Measurements from ENCODE around the gene ZNF595. TPM values are rescaled to one million over a fixed set of nuclear protein-coding genes. Genes with fewer than 3 reads are reported as not detected.

Gene ZNF595
- total RNA-seq, 1 donor from 2014 or later, result 2.6 TPM

DNA sequence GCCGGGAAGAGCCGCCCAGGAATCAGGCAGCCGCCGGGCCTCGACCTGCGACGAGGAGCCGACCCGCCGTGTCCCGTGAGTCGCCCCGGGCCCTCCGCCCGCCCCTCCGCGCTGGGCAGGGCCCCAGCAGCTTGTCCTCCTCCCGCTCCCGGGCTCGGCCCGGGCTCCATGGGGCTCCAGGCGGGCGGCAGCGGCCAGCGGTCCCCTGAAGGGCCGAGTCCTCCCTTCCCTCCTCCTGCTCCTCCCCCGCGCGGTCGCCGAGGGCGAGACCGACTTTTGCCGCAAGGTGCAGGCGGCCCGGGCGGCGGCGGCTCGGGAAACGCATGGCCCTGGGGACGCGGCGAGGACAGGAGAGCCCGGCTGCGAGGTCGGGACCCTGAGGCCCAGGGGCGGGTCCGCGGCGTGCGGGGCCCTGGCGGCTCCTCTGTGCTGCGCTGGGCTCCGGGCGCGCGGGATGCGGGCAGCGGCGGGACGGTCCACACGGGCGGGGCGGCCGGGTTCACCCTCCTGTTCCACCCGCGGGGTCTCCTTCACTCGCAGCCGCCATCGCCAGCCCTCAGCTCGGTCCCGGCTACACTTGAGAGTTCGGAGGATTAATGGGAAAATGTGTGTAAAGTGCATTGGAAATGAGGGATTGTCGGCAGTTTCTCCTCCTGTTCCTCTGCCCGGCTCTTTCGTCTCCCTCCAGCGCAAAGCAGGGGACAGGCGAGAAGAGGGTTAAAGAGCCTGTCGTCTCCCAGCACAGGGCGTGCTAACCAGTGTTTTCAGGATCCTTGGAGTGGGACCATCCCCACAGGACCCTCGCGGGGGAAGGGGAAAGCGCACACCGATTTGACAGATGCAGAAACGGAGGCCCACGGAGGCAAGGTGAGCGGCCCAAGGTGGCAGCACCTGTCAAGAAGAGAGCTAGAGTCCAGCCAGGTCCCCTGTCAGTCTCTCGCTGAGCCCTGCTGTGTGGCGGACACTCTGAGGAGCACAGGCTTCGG, 54.6 kb downstream of the ZNF595 start:
- no peak overlapping the region for H3K4me3 Mint-ChIP-seq (ENCODE audit: unreplicated experiment)

DNA sequence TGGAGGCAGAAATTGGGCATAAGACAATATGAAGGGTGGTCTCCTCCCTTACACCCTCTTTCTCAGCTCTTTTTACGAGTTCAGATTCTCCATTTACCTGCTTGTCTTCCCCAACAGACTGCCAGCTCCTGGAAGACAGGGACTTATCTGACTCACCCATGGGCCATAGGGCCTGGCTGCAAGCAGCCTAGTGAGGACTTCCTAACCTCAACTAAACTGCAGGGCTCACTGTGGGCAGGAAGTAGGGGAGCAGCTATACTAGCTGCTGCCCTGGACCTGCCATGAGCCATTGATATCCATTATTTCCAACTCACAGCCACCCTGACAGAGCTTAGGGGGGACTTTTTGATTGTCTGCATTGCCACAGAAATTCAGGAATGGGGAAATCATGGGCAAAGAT, 59.6 kb downstream of the ZNF595 start:
- H3K36me3 Mint-ChIP-seq (ENCODE audit: low read depth), result peaks cover 3% of the 10 kb centered on the region
- no peaks in the 10 kb centered on the region for H3K4me1 Mint-ChIP-seq (ENCODE audit: low read depth)
- H3K27ac Mint-ChIP-seq (ENCODE audit: unreplicated experiment), result no peak overlapping the region
- no peak for DNase-seq (ENCODE audit: low spot score)
- peaks cover 37% of the 10 kb centered on the region for H3K9me3 Mint-ChIP-seq (ENCODE audit: low read depth)
- H3K27me3 Mint-ChIP-seq (ENCODE audit: low read depth), result no peaks in the 10 kb centered on the region
- TF ChIP-seq, protein P1, sequence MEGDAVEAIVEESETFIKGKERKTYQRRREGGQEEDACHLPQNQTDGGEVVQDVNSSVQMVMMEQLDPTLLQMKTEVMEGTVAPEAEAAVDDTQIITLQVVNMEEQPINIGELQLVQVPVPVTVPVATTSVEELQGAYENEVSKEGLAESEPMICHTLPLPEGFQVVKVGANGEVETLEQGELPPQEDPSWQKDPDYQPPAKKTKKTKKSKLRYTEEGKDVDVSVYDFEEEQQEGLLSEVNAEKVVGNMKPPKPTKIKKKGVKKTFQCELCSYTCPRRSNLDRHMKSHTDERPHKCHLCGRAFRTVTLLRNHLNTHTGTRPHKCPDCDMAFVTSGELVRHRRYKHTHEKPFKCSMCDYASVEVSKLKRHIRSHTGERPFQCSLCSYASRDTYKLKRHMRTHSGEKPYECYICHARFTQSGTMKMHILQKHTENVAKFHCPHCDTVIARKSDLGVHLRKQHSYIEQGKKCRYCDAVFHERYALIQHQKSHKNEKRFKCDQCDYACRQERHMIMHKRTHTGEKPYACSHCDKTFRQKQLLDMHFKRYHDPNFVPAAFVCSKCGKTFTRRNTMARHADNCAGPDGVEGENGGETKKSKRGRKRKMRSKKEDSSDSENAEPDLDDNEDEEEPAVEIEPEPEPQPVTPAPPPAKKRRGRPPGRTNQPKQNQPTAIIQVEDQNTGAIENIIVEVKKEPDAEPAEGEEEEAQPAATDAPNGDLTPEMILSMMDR (IDR thresholded peaks at IDR 0.05), result no peak
- no peak overlapping the region for H3K4me3 Mint-ChIP-seq (ENCODE audit: unreplicated experiment)

More for the DNA sequence above, 54.6 kb downstream of the ZNF595 start:
- H3K27me3 Mint-ChIP-seq (ENCODE audit: low read depth), result no peaks in the 10 kb centered on the region
- H3K36me3 Mint-ChIP-seq (ENCODE audit: low read depth), result peaks cover 3% of the 10 kb centered on the region
- no peak for DNase-seq (ENCODE audit: low spot score)
- no peaks in the 10 kb centered on the region for H3K4me1 Mint-ChIP-seq (ENCODE audit: low read depth)
- TF ChIP-seq, protein P1 (IDR thresholded peaks at IDR 0.05), result no peak
- H3K9me3 Mint-ChIP-seq (ENCODE audit: low read depth), result peaks cover 54% of the 10 kb centered on the region
- H3K27ac Mint-ChIP-seq (ENCODE audit: unreplicated experiment), result no peak overlapping the region

DNA sequence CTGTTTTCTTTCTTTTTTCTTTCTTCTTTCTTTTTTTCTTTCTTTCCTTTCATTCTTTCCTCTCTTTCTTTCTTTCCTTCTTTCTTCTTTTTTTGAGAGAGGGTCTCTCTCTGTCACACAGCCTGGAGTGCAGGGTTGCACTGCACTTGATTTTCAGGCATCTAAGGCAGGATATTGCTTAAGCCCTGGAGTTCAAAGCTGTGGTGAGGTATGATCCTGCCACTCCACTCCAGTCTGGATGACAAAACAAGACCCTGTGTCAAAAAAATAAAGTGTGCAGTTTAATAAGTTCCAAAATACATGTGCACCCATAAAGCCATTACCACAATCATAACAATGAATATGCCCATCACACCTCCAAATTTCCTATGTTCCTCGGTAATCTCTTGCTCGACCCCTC, 60.6 kb downstream of the ZNF595 start:
- H3K36me3 Mint-ChIP-seq (ENCODE audit: low read depth), result peaks cover 3% of the 10 kb centered on the region
- DNase-seq (ENCODE audit: low spot score), result no peak
- no peaks in the 10 kb centered on the region for H3K27me3 Mint-ChIP-seq (ENCODE audit: low read depth)
- no peak overlapping the region for H3K4me3 Mint-ChIP-seq (ENCODE audit: unreplicated experiment)
- H3K4me1 Mint-ChIP-seq (ENCODE audit: low read depth), result no peaks in the 10 kb centered on the region
- TF ChIP-seq, protein P1 (IDR thresholded peaks at IDR 0.05), result no peak
- no peak overlapping the region for H3K27ac Mint-ChIP-seq (ENCODE audit: unreplicated experiment)
- H3K9me3 Mint-ChIP-seq (ENCODE audit: low read depth), result peaks cover 29% of the 10 kb centered on the region

DNA sequence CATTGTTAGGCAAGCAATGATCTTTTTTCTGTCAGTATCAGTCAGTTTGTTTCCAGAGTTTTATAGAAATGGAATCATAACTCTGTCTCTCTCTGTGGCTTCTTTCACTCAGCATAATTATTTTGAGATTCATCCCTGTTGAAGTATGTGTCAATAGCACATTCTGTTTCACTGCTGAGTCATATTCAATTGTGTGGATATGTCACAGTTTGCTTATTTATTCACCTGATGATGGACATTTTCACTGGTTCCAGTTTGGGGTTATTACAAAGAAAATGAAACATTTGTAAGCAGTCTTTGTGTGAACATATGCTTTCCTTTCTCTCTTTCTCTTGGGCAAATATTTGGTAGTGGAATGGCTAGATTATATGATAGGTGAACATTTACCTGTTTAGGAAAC, 61.0 kb downstream of the ZNF595 start:
- Mint-ChIP-seq H3K36me3 (ENCODE audit: low read depth) (peaks cover 3% of the 10 kb centered on the region), H3K4me1 (ENCODE audit: low read depth) (no peaks in the 10 kb centered on the region), H3K27me3 (ENCODE audit: low read depth) (no peaks in the 10 kb centered on the region), H3K9me3 (ENCODE audit: low read depth) (peaks cover 25% of the 10 kb centered on the region), H3K27ac (ENCODE audit: unreplicated experiment) (no peak overlapping the region), H3K4me3 (ENCODE audit: unreplicated experiment) (no peak overlapping the region)
- TF ChIP-seq, protein P1 (IDR thresholded peaks at IDR 0.05), result no peak
- DNase-seq (ENCODE audit: low spot score), result no peak

DNA sequence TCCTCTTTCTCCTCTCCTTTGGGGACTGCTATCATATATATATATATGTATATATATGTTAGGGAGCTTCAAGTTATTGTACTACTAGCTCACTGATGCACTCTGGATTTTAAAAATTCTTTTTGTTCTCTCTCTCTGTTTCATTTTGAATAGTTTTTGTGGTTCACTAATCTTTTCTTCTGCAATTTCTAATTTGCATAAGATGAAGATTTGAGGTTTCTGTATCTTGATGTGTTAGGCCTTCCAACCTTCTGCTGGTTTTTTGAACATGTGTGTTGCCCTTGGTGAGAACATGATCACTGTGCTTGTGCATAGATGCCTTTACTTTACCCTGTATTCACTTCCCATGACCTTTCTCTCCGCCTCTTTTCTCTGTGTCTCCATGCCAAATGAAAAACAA, 63.4 kb downstream of the ZNF595 start:
- Mint-ChIP-seq H3K27me3 (ENCODE audit: low read depth) (no peaks in the 10 kb centered on the region), H3K4me3 (ENCODE audit: unreplicated experiment) (no peak overlapping the region), H3K36me3 (ENCODE audit: low read depth) (no peaks in the 10 kb centered on the region), H3K4me1 (ENCODE audit: low read depth) (no peaks in the 10 kb centered on the region), H3K27ac (ENCODE audit: unreplicated experiment) (no peak overlapping the region), H3K9me3 (ENCODE audit: low read depth) (peaks cover 8% of the 10 kb centered on the region)
- DNase-seq (ENCODE audit: low spot score), result no peak
- TF ChIP-seq, protein P1 (IDR thresholded peaks at IDR 0.05), result no peak

Data from chondrocyte (in vitro differentiated cells).